HG02981 (cell line): Measurements from ENCODE around the gene EIF4B.
"Not testable (repeated sequence)": the region's sequence is repeated elsewhere in the genome, so short reads cannot be mapped to it uniquely, and the experiment has no call there.

Experiments
- ATAC-seq: cut with Tn5 transposase; IDR thresholded peaks from one replicate; pipeline ENCODE4 v1.9.1; 2021; ENCODE audit warnings: mild to moderate bottlenecking, moderate library complexity; ENCODE audit not compliant: unreplicated experiment

Gene EIF4B

GRCh38 chr12:52992699-52993557, 13.3 kb upstream of the EIF4B start:
- ATAC-seq: no peak

GRCh38 chr12:52993558-52993869, 12.7 kb upstream of the EIF4B start:
- ATAC-seq: no peak

- no peak for ATAC-seq
These were observed 2.1 kb upstream of the EIF4B start for GRCh38 chr12:53004178-53004577.

GRCh38 chr12:53004582-53004981, 1.7 kb upstream of the EIF4B start:
- no peak for ATAC-seq

GRCh38 chr12:53005215-53005985, 856 bp upstream of the EIF4B start:
- no peak for ATAC-seq

GRCh38 chr12:53006810-53007309, 604 bp downstream of the EIF4B start:
- no peak for ATAC-seq

- no peak for ATAC-seq
These were observed 1.1 kb downstream of the EIF4B start for GRCh38 chr12:53007343-53007742.

- ATAC-seq: not testable (repeated sequence)
These were observed 2.5 kb downstream of the EIF4B start for GRCh38 chr12:53008760-53009159.

- no peak for ATAC-seq
These were observed 4.7 kb downstream of the EIF4B start for GRCh38 chr12:53010955-53011354.

GRCh38 chr12:53011889-53012288, 5.6 kb downstream of the EIF4B start:
- no peak for ATAC-seq

GRCh38 chr12:53012928-53013327, 6.7 kb downstream of the EIF4B start:
- ATAC-seq: no peak

GRCh38 chr12:53014709-53015108, 8.5 kb downstream of the EIF4B start:
- no peak for ATAC-seq

- ATAC-seq: no peak
These were observed 19.0 kb downstream of the EIF4B start for GRCh38 chr12:53025250-53025649.

GRCh38 chr12:53027014-53027413, 20.8 kb downstream of the EIF4B start:
- not testable (repeated sequence) for ATAC-seq

- ATAC-seq: no peak
These were observed 25.4 kb downstream of the EIF4B start for GRCh38 chr12:53031616-53032015.

GRCh38 chr12:53033832-53034231, 27.6 kb downstream of the EIF4B start:
- ATAC-seq: not testable (repeated sequence)

GRCh38 chr12:53034459-53034858, 28.2 kb downstream of the EIF4B start:
- ATAC-seq: no peak

- ATAC-seq: no peak
These were observed 30.5 kb downstream of the EIF4B start for GRCh38 chr12:53036802-53037201.

- ATAC-seq: no peak
These were observed 33.6 kb downstream of the EIF4B start for GRCh38 chr12:53039851-53040250.

GRCh38 chr12:53042607-53043454, 36.6 kb downstream of the EIF4B start:
- ATAC-seq: no peak

GRCh38 chr12:53044052-53044581, 37.9 kb downstream of the EIF4B start:
- ATAC-seq: no peak
